Myocyte (in vitro differentiated cells): ENCODE data around the gene CD8B2. TPM values are rescaled to one million over a fixed set of nuclear protein-coding genes. Genes with fewer than 3 reads are reported as not detected.
A peak's percentile ranks its signal among the peaks of the same experiment; 100 is the strongest.
"Not testable (repeated sequence)": the region's sequence is repeated elsewhere in the genome, so short reads cannot be mapped to it uniquely, and the experiment has no call there.

Experiments
- DNase-seq: peaks from one replicate; pipeline ENCODE4 v3.0.0-alpha.2; 2012; ENCODE audit warnings: low read depth
- total RNA-seq: library from RNA; depleted of rRNA; stranded (reverse); fragments of >200 nt; gene quantifications from 2 replicates; pipeline ENCODE4 v1.2.3, GENCODE V29; 2014

The CD8B2 gene
- total RNA-seq, 1 donor from 2014 or later: not detected

- not testable (repeated sequence) for DNase-seq
Observed at GRCh38 chr2:106511934-106512333, 24.8 kb downstream of the CD8B2 start.

- DNase-seq: not testable (repeated sequence)
Observed at GRCh38 chr2:106513391-106513790, 26.2 kb downstream of the CD8B2 start.

- DNase-seq: not testable (repeated sequence)
Observed at GRCh38 chr2:106514827-106515226, 27.7 kb downstream of the CD8B2 start.

- no peak for DNase-seq
Observed at GRCh38 chr2:106516436-106516835, 29.3 kb downstream of the CD8B2 start.

GRCh38 chr2:106516864-106517263, 29.7 kb downstream of the CD8B2 start:
- no peak for DNase-seq

GRCh38 chr2:106517329-106517728, 30.2 kb downstream of the CD8B2 start:
- DNase-seq: no peak

GRCh38 chr2:106519767-106520166, 32.6 kb downstream of the CD8B2 start:
- DNase-seq: no peak

- DNase-seq: no peak
Observed at GRCh38 chr2:106521016-106521415, 33.9 kb downstream of the CD8B2 start.

GRCh38 chr2:106523976-106524665, 37.0 kb downstream of the CD8B2 start:
- no peak for DNase-seq

- no peak for DNase-seq
Observed at GRCh38 chr2:106530866-106531265, 43.7 kb downstream of the CD8B2 start.

GRCh38 chr2:106531676-106532214, 44.6 kb downstream of the CD8B2 start:
- DNase-seq: no peak

GRCh38 chr2:106532236-106532635, 45.1 kb downstream of the CD8B2 start:
- no peak for DNase-seq

- DNase-seq: no peak
Observed at GRCh38 chr2:106534471-106534870, 47.3 kb downstream of the CD8B2 start.

- DNase-seq: no peak
Observed at GRCh38 chr2:106536490-106536889, 49.3 kb downstream of the CD8B2 start.

- DNase-seq: no peak
Observed at GRCh38 chr2:106537047-106537446, 49.9 kb downstream of the CD8B2 start.

- no peak for DNase-seq
Observed at GRCh38 chr2:106537791-106538191, 50.6 kb downstream of the CD8B2 start.

GRCh38 chr2:106540886-106541285, 53.7 kb downstream of the CD8B2 start:
- DNase-seq: no peak

- no peak for DNase-seq
Observed at GRCh38 chr2:106541333-106541732, 54.2 kb downstream of the CD8B2 start.

- DNase-seq: peak; percentile 63
Observed at GRCh38 chr2:106542746-106543359, 55.7 kb downstream of the CD8B2 start.

- DNase-seq: no peak
Observed at GRCh38 chr2:106545007-106545406, 57.8 kb downstream of the CD8B2 start.

GRCh38 chr2:106546391-106546990, 59.3 kb downstream of the CD8B2 start:
- DNase-seq: no peak

GRCh38 chr2:106547164-106547903, 60.2 kb downstream of the CD8B2 start:
- DNase-seq: no peak
